HG03097 (cell line): ENCODE measurements around the gene RGPD6.
"Not testable (repeated sequence)": the region's sequence is repeated elsewhere in the genome, so short reads cannot be mapped to it uniquely, and the experiment has no call there.

ENCODE experiments used
- ATAC-seq: cut with Tn5 transposase; IDR thresholded peaks from one replicate; pipeline ENCODE4 v1.9.1; 2021; ENCODE audit not compliant: unreplicated experiment, low FRiP score

RGPD6 gene

GRCh38 chr2:110576763-110577416 is at the start of gene RGPD6:
TSS of gene RGPD6 (minus strand) at chr2:110577222. CDS start at chr2:110577024, 198 bp downstream.
- ATAC-seq, result peak; percentile 97

- ATAC-seq, result not testable (repeated sequence)
Observed at GRCh38 chr2:110619326-110619939, 42.4 kb upstream of the RGPD6 start.

GRCh38 chr2:110613927-110614326 is 36.9 kb upstream of the RGPD6 start:
- ATAC-seq, result not testable (repeated sequence)

- not testable (repeated sequence) for ATAC-seq
Observed at GRCh38 chr2:110610613-110611250, 33.7 kb upstream of the RGPD6 start.

GRCh38 chr2:110609843-110610612 is 33.0 kb upstream of the RGPD6 start:
- not testable (repeated sequence) for ATAC-seq

- ATAC-seq, result not testable (repeated sequence)
Observed at GRCh38 chr2:110608788-110609502, 31.9 kb upstream of the RGPD6 start.

- not testable (repeated sequence) for ATAC-seq
Observed at GRCh38 chr2:110605057-110605456, 28.0 kb upstream of the RGPD6 start.

GRCh38 chr2:110603917-110604591 is 27.0 kb upstream of the RGPD6 start:
- ATAC-seq, result not testable (repeated sequence)

- ATAC-seq, result not testable (repeated sequence)
Observed at GRCh38 chr2:110602139-110602538, 25.1 kb upstream of the RGPD6 start.

- not testable (repeated sequence) for ATAC-seq
Observed at GRCh38 chr2:110591973-110592372, 15.0 kb upstream of the RGPD6 start.

- not testable (repeated sequence) for ATAC-seq
Observed at GRCh38 chr2:110589677-110590330, 12.8 kb upstream of the RGPD6 start.

GRCh38 chr2:110588520-110588919 is 11.5 kb upstream of the RGPD6 start:
- not testable (repeated sequence) for ATAC-seq

- not testable (repeated sequence) for ATAC-seq
Observed at GRCh38 chr2:110579216-110579965, 2.4 kb upstream of the RGPD6 start.

- not testable (repeated sequence) for ATAC-seq
Observed at GRCh38 chr2:110578429-110578828, 1.4 kb upstream of the RGPD6 start.

GRCh38 chr2:110499755-110500377 is 77.2 kb downstream of the RGPD6 start:
- ATAC-seq, result peak; percentile 81

- not testable (repeated sequence) for ATAC-seq
Observed at GRCh38 chr2:110496027-110496426, 81.0 kb downstream of the RGPD6 start.

GRCh38 chr2:110494488-110494887 is 82.5 kb downstream of the RGPD6 start:
- ATAC-seq, result not testable (repeated sequence)

- ATAC-seq, result not testable (repeated sequence)
Observed at GRCh38 chr2:110488991-110489390, 88.0 kb downstream of the RGPD6 start.
